NCI-H2107 treated with DMSO at 0.1 percent for 48 hours (cell line): ENCODE measurements around the gene COA5.

Experiments used
- DNase-seq: peaks from one replicate; lab custom pipeline; 2025; ENCODE audit not compliant: unreplicated experiment; lab: John Stamatoyannopoulos, UW

Gene COA5

GRCh38 chr2:98608116-98608961 lies at the start of gene COA5, which contains the start of gene UNC50:
TSS of gene COA5 (minus strand) at chr2:98608512. CDS start at chr2:98608405, 107 bp downstream.
TSS of gene UNC50 (plus strand) at chr2:98608589. CDS start at chr2:98609760, 1,171 bp downstream.
- DNase-seq = peak; percentile 64

- no peak for DNase-seq
These were observed 48.5 kb upstream of the COA5 start for GRCh38 chr2:98656800-98657199.

GRCh38 chr2:98654699-98655495 lies 46.6 kb upstream of the COA5 start:
- no peak for DNase-seq

GRCh38 chr2:98650998-98651397 lies 42.7 kb upstream of the COA5 start:
- no peak for DNase-seq

- DNase-seq = no peak
These were observed 41.7 kb upstream of the COA5 start for GRCh38 chr2:98649992-98650375.

GRCh38 chr2:98649135-98649991 lies 41.1 kb upstream of the COA5 start:
- DNase-seq = peak; percentile 91

GRCh38 chr2:98648451-98648850 lies 40.1 kb upstream of the COA5 start:
- DNase-seq = no peak

- no peak for DNase-seq
These were observed 39.3 kb upstream of the COA5 start for GRCh38 chr2:98647636-98648035.

- DNase-seq = no peak
These were observed 35.3 kb upstream of the COA5 start for GRCh38 chr2:98643496-98644100.

- no peak for DNase-seq
These were observed 29.3 kb upstream of the COA5 start for GRCh38 chr2:98637401-98638147.

GRCh38 chr2:98634406-98635092 lies 26.2 kb upstream of the COA5 start:
- peak; percentile 81 for DNase-seq

- DNase-seq = no peak
These were observed 24.0 kb upstream of the COA5 start for GRCh38 chr2:98632351-98632750.

GRCh38 chr2:98623657-98624056 lies 15.3 kb upstream of the COA5 start:
- DNase-seq = no peak

- peak; percentile 24 for DNase-seq
These were observed 8.8 kb upstream of the COA5 start for GRCh38 chr2:98617149-98617548.

- no peak for DNase-seq
These were observed 7.2 kb upstream of the COA5 start for GRCh38 chr2:98615481-98615880.

GRCh38 chr2:98614024-98614739 lies 5.9 kb upstream of the COA5 start:
- DNase-seq = no peak

- no peak for DNase-seq
These were observed 771 bp upstream of the COA5 start for GRCh38 chr2:98608962-98609604.

- DNase-seq = no peak
These were observed 584 bp downstream of the COA5 start for GRCh38 chr2:98607741-98608115.
